Renal pelvis (tissue), 4 donors: ENCODE results near the gene IL1RAPL2. TPM values are rescaled to one million over a fixed set of nuclear protein-coding genes. Genes with fewer than 3 reads are reported as not detected.
A peak's percentile ranks its signal among the peaks of the same experiment; 100 is the strongest.
"Not testable (repeated sequence)": the region's sequence is repeated elsewhere in the genome, so short reads cannot be mapped to it uniquely, and the experiment has no call there.

ENCODE experiments used
- DNase-seq: peaks from one replicate; pipeline ENCODE4 v3.0.0-alpha.2; 2013
- polyA plus RNA-seq, 3 donors: library from polyadenylated mRNA; unstranded; fragments of 120-200 nt; gene quantifications; one replicate each; pipeline ENCODE4 v1.2.1, GENCODE V29; 2013; ENCODE audit not compliant: insufficient read length in 3 of 3

The IL1RAPL2 gene
- polyA plus RNA-seq, 3 donors = 0.78 to 2.2 (median 1.5) TPM

DNA sequence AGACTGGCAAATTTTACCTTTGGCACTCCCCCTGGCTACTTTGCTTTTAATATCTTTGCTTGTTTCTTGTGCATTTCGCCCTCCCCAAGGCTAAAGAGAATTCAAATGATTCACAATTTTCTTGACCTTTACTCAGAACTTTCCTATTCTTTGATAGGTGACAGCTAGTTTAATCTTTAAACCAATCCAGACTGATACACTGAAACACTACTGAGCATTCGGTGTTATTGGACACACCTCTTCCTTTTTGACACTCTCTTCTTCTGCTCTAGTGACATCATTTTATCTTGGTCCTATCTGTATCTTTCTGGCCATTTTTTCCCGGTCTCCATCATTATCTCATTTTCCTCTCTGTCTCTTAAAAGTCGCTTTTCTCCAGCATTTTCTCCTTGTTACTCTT is 103.1 kb downstream of the IL1RAPL2 start:
- no peak for DNase-seq

DNA sequence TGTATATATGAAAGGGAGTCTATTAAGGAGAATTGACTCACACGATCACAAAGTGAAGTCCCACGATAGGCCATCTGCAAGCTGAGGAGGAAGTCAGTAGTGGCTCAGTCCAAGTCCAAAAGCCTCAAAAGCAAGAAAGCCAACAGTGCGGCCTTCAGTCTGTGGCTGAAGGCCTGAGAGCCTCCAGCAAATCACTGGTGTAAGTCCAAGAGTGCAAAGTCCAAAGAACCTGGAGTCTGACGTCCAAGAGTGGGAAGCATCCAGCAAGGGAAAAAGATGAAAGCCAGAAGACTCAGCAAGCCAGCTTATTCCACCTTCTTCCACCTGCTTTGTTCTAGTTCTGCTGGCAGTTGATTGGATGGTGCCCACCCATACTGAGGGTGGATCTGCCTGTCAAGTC is 104.1 kb downstream of the IL1RAPL2 start:
- DNase-seq = no peak

GRCh38 chrX:104677517-104677916 is 111.5 kb downstream of the IL1RAPL2 start:
- DNase-seq = not testable (repeated sequence)

DNA sequence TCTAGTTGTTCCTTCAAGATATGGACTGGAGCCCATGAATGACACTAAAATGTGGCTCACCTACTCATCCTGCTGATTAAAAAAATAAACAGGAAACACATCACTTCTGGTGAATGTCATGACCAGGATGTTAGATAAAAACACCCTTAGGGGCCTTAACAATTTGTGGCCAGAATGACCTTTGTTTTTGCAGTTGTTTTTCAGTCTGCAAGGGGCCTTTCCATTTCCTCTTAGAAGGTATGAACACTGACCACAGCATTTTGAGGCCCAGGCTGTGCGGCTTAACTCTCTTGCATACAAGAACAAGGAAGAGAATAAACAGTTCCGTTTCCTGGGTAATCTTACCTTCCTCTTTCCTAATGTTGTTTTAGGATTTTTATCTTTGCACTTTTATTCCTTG is 113.2 kb downstream of the IL1RAPL2 start:
- DNase-seq = no peak

DNA sequence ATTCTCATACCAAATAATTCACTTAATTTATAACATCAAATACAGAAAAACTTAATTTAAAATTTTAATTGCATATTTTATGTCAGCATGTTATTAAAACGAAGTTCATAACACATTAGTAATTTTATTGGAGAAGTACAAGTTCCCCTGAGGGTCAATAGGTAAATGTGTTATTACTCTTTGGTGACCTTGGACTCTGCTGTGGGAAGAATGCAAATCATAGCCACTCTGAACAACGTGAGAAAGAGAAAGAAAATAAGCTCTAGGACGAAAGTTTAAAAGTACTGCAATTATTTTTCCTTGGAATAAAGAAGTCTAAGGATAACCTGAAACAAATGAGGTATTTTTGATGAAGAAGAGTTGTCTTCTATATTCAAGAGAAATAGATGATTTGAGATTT is 115.2 kb downstream of the IL1RAPL2 start:
- no peak for DNase-seq

GRCh38 chrX:104684077-104684476 is 118.1 kb downstream of the IL1RAPL2 start:
- no peak for DNase-seq

DNA sequence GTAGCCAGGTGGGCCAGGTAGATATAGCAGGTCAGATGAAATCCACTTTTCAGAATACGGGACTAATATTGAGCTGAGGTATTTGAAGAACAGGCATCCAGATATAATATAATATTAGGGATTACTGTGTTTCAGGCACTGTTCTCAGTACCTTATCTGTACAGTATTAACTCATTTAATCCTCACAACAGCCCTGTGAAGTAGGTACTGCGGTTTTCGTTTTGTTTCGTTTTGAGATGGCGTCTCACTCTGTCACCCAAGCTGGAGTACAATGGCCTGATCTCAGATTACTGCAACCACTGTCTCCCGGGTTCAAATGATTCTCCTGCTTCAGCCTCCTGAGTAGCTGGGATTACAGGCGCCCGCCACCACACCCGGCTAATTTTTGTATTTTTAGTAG is 129.6 kb downstream of the IL1RAPL2 start:
- no peak for DNase-seq

GRCh38 chrX:104696667-104697066 is 130.7 kb downstream of the IL1RAPL2 start:
- DNase-seq = no peak

- peak; percentile 77 for DNase-seq
Measured at GRCh38 chrX:104697294-104697693, 131.3 kb downstream of the IL1RAPL2 start.

DNA sequence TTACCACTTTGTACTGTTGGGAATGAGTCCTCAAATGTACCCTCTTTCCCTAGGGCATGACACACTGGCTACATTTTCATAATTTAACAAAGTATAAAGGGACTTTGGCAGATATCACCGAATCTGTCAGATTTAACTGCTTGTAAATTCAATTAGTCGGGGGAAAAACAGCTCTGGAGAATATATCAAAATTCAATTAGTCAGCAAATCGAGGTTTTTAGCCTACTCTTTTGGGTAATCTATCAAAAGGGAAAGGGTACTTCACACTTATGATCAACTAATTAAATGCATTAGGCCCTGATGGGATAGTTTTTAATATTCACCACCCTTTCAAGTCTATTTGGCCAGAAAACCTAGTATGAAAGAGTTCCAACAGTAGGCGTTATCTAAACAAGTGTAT is 141.0 kb downstream of the IL1RAPL2 start:
- no peak for DNase-seq

DNA sequence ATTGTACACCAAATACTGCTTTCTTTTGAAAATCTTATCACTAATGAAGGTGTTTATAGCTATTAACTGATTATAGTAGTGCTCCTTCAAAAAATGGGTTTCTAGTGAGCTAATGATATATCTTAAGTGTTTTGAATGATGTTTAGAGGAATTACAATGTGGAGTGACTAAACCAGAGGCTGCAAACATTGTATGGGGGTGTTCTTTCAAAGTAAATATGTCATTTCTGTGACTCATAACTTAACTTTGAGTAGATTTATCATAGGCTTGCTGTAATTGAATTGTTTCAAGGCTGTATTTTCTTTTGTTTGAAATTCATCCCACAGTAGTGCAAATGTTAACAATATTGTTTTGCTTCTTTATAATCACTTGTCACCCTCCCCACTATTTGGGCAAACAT is 141.6 kb downstream of the IL1RAPL2 start:
- no peak for DNase-seq

DNA sequence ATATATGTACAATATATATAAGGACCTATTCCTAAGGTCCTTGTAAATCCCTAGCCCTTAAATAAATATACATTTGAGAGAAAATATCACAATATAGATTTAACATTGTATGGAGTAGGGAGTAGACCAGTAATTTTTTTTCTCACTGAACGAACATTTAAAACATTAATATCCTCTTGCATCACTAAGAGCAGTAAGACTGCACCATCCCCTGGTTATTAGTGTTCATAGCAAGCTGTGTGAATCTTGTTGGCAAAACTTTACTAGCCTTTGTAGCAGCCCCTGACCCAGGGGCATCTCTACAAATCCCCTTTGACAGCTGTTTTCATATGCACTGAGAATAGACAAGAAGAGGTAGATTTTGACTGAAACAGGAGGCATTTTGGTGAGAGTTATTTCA is 146.5 kb downstream of the IL1RAPL2 start:
- DNase-seq = no peak

GRCh38 chrX:104721854-104722253 is 155.9 kb downstream of the IL1RAPL2 start:
- DNase-seq = no peak

GRCh38 chrX:104728456-104728855 is 162.5 kb downstream of the IL1RAPL2 start:
- DNase-seq = no peak

GRCh38 chrX:104742355-104742754 is 176.4 kb downstream of the IL1RAPL2 start:
- DNase-seq = no peak

GRCh38 chrX:104745152-104745551 is 179.2 kb downstream of the IL1RAPL2 start:
- DNase-seq = no peak

DNA sequence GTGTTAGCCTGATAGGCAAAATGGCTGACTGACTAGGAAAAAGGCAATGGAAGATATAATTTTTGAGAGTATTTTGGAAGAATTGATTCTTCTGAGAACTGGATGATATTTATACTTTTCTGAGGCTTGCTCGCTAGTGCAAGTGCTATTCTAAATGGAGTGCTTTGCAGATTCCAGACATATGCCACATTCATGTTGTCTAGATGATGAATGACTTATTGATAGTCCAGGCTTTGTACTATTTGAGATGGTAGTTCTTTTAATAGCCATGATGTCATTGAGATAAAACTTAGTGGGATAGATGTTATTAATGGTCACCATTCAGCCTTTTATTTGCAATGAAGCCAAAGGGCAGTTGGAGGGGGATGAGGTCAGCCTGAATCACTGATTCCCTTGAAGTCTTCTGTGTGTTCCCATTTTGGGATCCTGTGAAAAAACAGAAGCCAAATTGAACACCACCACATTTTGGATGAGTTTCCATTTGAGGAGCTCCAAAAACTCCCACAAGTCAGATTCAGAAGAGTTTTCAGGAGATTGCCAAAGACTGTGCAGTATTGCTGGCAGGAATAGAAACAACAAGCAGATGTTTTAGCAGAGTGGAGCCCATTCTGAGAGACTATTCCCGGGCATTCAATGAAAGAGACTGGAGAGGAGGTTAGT is 184.1 kb downstream of the IL1RAPL2 start:
- DNase-seq = no peak

DNA sequence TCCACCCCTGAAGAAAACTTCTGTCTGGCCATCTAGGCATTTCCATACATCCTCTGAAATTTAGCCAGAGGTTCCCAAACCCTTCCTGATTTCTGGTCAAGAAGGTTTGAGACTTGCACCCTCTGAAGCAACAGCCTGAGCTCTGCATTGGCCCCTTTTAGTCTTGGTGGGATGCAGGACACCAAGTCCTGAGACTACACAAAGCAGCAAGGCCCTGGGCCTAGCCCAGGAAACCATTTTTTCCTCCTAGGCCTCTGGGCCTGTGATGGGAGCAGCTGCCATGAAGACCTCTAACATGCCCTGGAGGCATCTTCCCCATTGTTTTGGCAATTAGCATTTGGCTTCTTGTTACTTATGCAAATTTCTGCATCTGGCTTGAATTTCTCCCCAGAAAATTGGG is 196.6 kb downstream of the IL1RAPL2 start:
- DNase-seq = no peak

- no peak for DNase-seq
Measured at GRCh38 chrX:104789784-104790183, 223.8 kb downstream of the IL1RAPL2 start.

DNA sequence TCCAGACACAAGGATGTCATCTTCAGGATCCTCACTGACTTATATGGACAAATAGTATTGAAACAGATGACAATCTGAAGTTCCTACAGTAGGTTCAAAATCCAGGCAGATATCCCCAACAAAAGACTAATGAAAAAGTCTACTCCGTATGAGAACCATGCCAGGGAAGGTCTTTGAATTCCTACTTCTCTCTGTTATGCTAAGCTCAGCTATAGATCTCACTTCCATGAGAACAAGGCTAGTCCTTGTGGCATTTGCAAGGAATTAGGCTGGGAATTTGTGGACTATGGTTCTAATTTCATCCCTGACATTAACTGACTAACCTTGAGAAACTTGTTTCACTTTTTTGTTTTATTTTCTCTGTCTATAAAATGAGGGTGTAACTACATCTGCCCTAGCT is 229.8 kb downstream of the IL1RAPL2 start:
- no peak for DNase-seq

GRCh38 chrX:104803219-104803618 is 237.2 kb downstream of the IL1RAPL2 start:
- no peak for DNase-seq

GRCh38 chrX:104806346-104806745 is 240.3 kb downstream of the IL1RAPL2 start:
- DNase-seq = no peak

DNA sequence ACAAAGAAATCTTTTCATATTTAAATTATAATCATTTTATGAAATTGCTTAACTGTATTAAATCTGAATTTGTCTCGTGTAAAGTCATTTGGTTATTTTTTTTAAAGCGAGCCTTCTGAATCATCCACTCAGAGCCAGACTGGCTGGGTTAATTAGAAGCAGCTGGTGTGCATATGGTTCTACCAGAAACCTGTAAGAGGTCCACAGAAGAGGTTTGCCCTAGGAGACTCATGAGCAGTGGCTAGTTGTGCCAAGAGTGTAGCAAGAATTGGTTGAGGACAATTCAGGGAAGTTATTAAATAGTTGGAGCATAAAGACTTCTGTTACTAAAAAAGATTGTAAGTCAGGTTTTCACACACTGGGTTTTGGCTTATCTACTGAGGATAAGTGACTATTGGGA is 267.4 kb downstream of the IL1RAPL2 start:
- no peak for DNase-seq

DNA sequence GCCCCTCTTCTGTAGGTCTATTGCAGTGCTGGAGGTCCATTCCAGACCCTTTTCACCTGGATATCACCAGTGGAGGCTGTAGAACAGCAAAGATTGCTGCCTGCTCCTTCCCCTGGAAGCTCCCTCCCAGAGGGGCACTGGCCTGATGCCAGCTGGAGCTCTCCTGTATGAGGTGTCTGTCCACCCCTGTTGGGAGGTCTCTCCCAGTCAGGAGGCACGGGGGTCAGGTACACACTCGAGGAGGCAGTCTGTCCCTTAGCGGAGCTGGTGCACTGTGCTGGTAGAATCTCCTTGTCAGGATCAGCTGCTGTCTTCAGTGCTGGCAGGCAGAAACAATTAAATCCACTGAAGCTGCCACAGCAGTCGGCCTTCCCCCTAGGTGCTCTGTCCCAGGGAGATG is 276.6 kb downstream of the IL1RAPL2 start:
- no peak for DNase-seq

DNA sequence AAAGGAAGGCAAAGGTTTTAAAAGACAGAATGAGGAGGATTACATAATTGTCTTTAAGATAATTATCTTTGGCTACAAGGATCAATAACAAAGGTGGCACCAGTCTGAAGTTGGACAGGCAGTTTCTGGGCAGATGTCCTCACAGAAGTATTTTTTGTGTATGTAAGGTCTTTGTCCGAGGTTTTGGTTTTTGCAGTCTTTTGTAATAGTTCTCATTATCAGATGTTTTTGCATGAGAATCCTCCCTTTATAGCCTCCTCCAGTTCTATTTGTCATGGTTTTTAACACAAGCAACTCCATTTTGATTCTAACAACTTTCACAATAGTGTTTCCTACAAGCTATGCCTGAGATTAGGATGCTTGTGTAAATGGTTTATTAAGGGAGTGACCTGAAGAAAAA is 286.2 kb downstream of the IL1RAPL2 start:
- DNase-seq = no peak
